Astrocyte of the spinal cord (primary cell): ENCODE measurements around the gene SEPTIN7.
"Not testable (repeated sequence)": the region's sequence is repeated elsewhere in the genome, so short reads cannot be mapped to it uniquely, and the experiment has no call there.

Experiments
- DNase-seq: peaks from one replicate; pipeline ENCODE4 v3.0.0; 2011; ENCODE audit warnings: low read depth, low spot score
- H3K4me3 ChIP-seq: 2 replicates; pipeline ENCODE4 v1.5.1; 2011; ENCODE audit warnings: low read depth, mild to moderate bottlenecking, low read length, moderate library complexity
- CTCF ChIP-seq: IDR thresholded peaks from 2 replicates; pipeline ENCODE4 v1.5.1; 2012; ENCODE audit warnings: low read depth, mild to moderate bottlenecking, low read length, inconsistent platforms
- in situ Hi-C: cut with HindIII; loops from 2 replicates; pipeline ENCODE4 v1.10.0; 2017; ENCODE audit warnings: low sequenced_read_pairs

Gene SEPTIN7

GRCh38 chr7:35800718-35801391 is at the start of gene SEPTIN7:
Gene SEPTIN7 (plus strand): TSS chr7:35801057. CDS start chr7:35801210, 153 bp downstream.
- peak within 1 kb of the TSS; percentile 85 for H3K4me3 ChIP-seq
- in situ Hi-C loops: no loop called here
- TF ChIP-seq CTCF: no peak
- peak; percentile 99 for DNase-seq

- no peak for TF ChIP-seq CTCF
- no peak overlapping the region for H3K4me3 ChIP-seq
- in situ Hi-C loops: no loop called here
- DNase-seq: no peak
These were observed 48.1 kb upstream of the SEPTIN7 start for GRCh38 chr7:35752742-35753141.

GRCh38 chr7:35753761-35754603 is 46.9 kb upstream of the SEPTIN7 start:
- no peak for TF ChIP-seq CTCF
- no peak for DNase-seq
- no peak overlapping the region for H3K4me3 ChIP-seq
- in situ Hi-C loops: no loop called here

GRCh38 chr7:35754741-35755140 is 46.1 kb upstream of the SEPTIN7 start:
- in situ Hi-C loops: no loop called here
- no peak for DNase-seq
- no peak overlapping the region for H3K4me3 ChIP-seq
- TF ChIP-seq CTCF: no peak

DNA sequence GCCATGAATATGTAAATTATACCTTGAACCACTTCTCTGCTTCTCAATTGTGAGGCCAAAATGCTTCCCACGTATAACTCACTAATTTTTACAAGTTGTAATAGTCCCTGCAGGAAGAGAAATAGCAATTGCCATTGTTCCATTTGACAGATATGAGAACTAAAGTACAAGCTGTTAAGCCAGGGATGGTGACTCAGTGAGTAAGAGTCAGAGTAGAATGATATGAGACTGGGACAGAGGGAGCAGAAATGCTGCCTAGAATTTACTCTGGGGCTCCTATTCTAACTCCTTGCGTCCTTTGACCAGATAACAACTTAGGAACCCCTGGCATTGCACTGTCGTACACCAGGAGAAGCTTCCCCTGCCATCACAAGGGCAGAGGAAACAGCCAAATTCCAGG is 45.1 kb upstream of the SEPTIN7 start:
- TF ChIP-seq CTCF: no peak
- no peak overlapping the region for H3K4me3 ChIP-seq
- in situ Hi-C loops: no loop called here
- no peak for DNase-seq

DNA sequence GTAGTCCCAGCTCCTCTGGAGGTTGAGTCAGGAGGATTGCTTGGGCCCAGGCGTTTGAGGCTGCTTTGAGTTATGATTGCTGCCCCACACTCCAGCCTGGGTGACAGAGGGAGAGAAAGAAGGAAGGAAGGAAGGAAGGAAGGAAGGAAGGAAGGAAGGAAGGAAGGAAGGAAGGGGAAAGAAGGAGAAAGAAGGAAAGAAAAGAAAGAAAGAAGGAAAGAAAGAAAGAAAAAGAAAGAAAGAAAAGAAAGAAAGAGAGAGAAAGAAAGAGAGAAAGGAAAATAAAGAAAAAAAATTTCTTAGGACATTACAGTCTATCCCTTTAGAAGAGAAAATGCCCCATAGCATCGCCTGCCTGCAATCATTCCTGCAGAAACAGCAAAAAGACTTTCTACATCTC is 44.4 kb upstream of the SEPTIN7 start:
- DNase-seq, in situ Hi-C loops, H3K4me3 ChIP-seq: not testable (repeated sequence)

DNA sequence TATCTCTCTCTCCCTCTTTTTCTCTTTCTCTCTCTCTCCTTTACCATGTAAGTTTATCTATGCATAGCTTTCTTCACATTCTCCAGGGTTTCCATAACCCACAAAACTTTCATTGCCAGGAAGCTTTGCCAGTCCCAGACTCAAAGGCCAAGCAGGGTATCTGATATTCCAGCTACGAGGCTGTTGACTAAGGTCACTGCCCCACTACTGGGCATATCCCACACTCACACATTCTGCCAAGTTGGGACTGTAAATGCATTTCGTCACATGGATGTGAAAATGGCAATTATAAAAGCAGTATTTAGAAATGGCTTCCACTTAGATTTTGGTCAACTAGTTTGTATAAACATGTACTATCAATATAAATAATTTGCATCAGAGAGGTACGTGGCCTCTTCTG is 43.3 kb upstream of the SEPTIN7 start:
- H3K4me3 ChIP-seq: no peak overlapping the region
- in situ Hi-C loops: no loop called here
- DNase-seq: no peak
- no peak for TF ChIP-seq CTCF
